SIG-M5 (cell line): ENCODE data around the gene LTO1.

ENCODE experiments used
- DNase-seq: peaks from one replicate; lab custom pipeline; 2025; lab: John Stamatoyannopoulos, UW

The LTO1 gene

GRCh38 chr11:69657456-69657910, 17.7 kb downstream of the LTO1 start:
- DNase-seq: no peak

- DNase-seq: no peak
Observed at GRCh38 chr11:69656536-69657455, 18.4 kb downstream of the LTO1 start.

- DNase-seq: no peak
Observed at GRCh38 chr11:69655479-69656428, 19.4 kb downstream of the LTO1 start.

GRCh38 chr11:69654660-69655478, 20.3 kb downstream of the LTO1 start:
- DNase-seq: no peak

GRCh38 chr11:69654001-69654659, 21.0 kb downstream of the LTO1 start:
- no peak for DNase-seq

- DNase-seq: no peak
Observed at GRCh38 chr11:69653406-69653960, 21.7 kb downstream of the LTO1 start.

- no peak for DNase-seq
Observed at GRCh38 chr11:69652999-69653398, 22.2 kb downstream of the LTO1 start.

- no peak for DNase-seq
Observed at GRCh38 chr11:69651834-69652620, 23.1 kb downstream of the LTO1 start.

GRCh38 chr11:69650832-69651344, 24.3 kb downstream of the LTO1 start:
- DNase-seq: no peak

- no peak for DNase-seq
Observed at GRCh38 chr11:69650081-69650831, 24.9 kb downstream of the LTO1 start.

GRCh38 chr11:69649576-69649900, 25.6 kb downstream of the LTO1 start:
- DNase-seq: no peak

- DNase-seq: no peak
Observed at GRCh38 chr11:69648679-69649575, 26.2 kb downstream of the LTO1 start.

- no peak for DNase-seq
Observed at GRCh38 chr11:69647761-69648497, 27.2 kb downstream of the LTO1 start.

GRCh38 chr11:69647390-69647748, 27.8 kb downstream of the LTO1 start:
- no peak for DNase-seq

GRCh38 chr11:69646493-69647389, 28.4 kb downstream of the LTO1 start:
- DNase-seq: no peak

- no peak for DNase-seq
Observed at GRCh38 chr11:69645801-69646492, 29.2 kb downstream of the LTO1 start.
